AG04449 (cell line): ENCODE measurements around the gene ABHD16A.

ENCODE experiments used
- CTCF ChIA-PET: fragments of 350-600 bp; formaldehyde crosslinking; extraction: SDS; loops from one replicate; lab custom pipeline; 2021; ENCODE audit warnings: antibody characterized with exemption; lab: Yijun Ruan, JAX
- POLR2A ChIA-PET: fragments of 400-600, 350-600 bp; formaldehyde crosslinking; extraction: SDS; loops from one replicate; lab custom pipeline; 2020; ENCODE audit warnings: antibody characterized with exemption, inconsistent platforms; lab: Yijun Ruan, JAX
- DNase-seq: peaks from one replicate; pipeline ENCODE4 v3.0.0-alpha.2; 2010; ENCODE audit warnings: low read depth, low spot score
- H3K4me3 ChIP-seq: 2 replicates; pipeline ENCODE4 v1.5.1; 2011; ENCODE audit warnings: low read depth, mild to moderate bottlenecking, control low read depth, low read length
- CTCF ChIP-seq: IDR thresholded peaks from one replicate; pipeline ENCODE4 v1.5.1; 2011; ENCODE audit warnings: mild to moderate bottlenecking, moderate library complexity, low read length, control low read depth, inconsistent platforms; ENCODE audit not compliant: insufficient read depth; ENCODE audit errors: missing control alignments

ABHD16A gene

GRCh38 chr6:31702819-31703716 lies at the start of gene ABHD16A:
TSS of gene ABHD16A (minus strand) at chr6:31703324. CDS start at chr6:31703281, 43 bp downstream.
- no peak for TF ChIP-seq CTCF
- DNase-seq: peak; percentile 84
- H3K4me3 ChIP-seq: peak within 1 kb of the TSS; percentile 84
- ChIA-PET POLR2A (interaction anchor here (0.5 to 1.9 kb wide), 13 partner anchors 8 to 160 kb away, joined by 3 to 17 read pairs (median 5); partner anchors contain the start of genes CSNK2B, DDAH2, GPANK1 and HSPA1A), CTCF (interaction anchor here (0.8 to 2.2 kb wide), 7 partner anchors 10 to 88 kb away, joined by 3 to 11 read pairs (median 3); partner anchors contain the start of gene LY6G5C)

GRCh38 chr6:31752739-31753319 lies 49.7 kb upstream of the ABHD16A start:
- TF ChIP-seq CTCF: no peak
- ChIA-PET CTCF (interaction anchor here (0.9 to 4.1 kb wide), 7 partner anchors 13 to 53 kb away, joined by 3 to 21 read pairs (median 4); partner anchors contain the start of gene CLIC1), POLR2A (interaction anchor here (0.6 to 2.8 kb wide), 10 partner anchors 12 to 219 kb away, joined by 3 to 15 read pairs (median 4); partner anchors contain the start of genes DXO, HSPA1B and MSH5)
- DNase-seq: no peak
- no peak overlapping the region for H3K4me3 ChIP-seq

- no peak overlapping the region for H3K4me3 ChIP-seq
- no peak for DNase-seq
- ChIA-PET CTCF (interaction anchor here (0.9 to 4.1 kb wide), 3 partner anchors 11 to 41 kb away, joined by 3 to 21 read pairs (median 5); partner anchors contain the start of gene MSH5), POLR2A (no interaction called here)
- no peak for TF ChIP-seq CTCF
These were observed 47.4 kb upstream of the ABHD16A start for GRCh38 chr6:31750411-31751022.

GRCh38 chr6:31749301-31750036 lies 46.3 kb upstream of the ABHD16A start:
- TF ChIP-seq CTCF: no peak
- ChIA-PET CTCF (interaction anchor here (0.8 to 4.1 kb wide), 4 partner anchors 10 to 42 kb away, joined by 3 to 21 read pairs (median 4); partner anchors contain the start of gene MSH5), POLR2A (no interaction called here)
- H3K4me3 ChIP-seq: no peak overlapping the region
- no peak for DNase-seq

- TF ChIP-seq CTCF: no peak
- H3K4me3 ChIP-seq: no peak overlapping the region
- DNase-seq: no peak
- ChIA-PET CTCF (interaction anchor here (1.4 kb wide), 1 partner anchor 86 kb away, joined by 3 read pairs; no protein-coding TSS in a partner anchor), POLR2A (no interaction called here)
These were observed 41.3 kb upstream of the ABHD16A start for GRCh38 chr6:31744422-31744821.
